GM23338 (cell line): ENCODE results near the gene LRRC4. TPM values are rescaled to one million over a fixed set of nuclear protein-coding genes. Genes with fewer than 3 reads are reported as not detected.

Experiments
- ATAC-seq: fragments of 200-7000 bp; cut with Tn5 transposase; 3 replicates; pipeline ENCODE4 v1.9.1; 2020
- DNase-seq: peaks from one replicate; pipeline ENCODE4 v3.0.0-alpha.2; 2015; ENCODE audit warnings: low spot score
- H2AFZ ChIP-seq: fragments of 200-600 bp; sonication (generic); 2 replicates; pipeline ENCODE4 v1.8.0; 2016; ENCODE audit warnings: antibody characterized with exemption, mild to moderate bottlenecking, moderate library complexity
- H3F3A ChIP-seq: fragments of 200-600 bp; sonication (generic); replicated peaks from 2 replicates; pipeline ENCODE4 v1.8.0; 2017; ENCODE audit warnings: antibody characterized with exemption, mixed run types, low read depth
- H3K27ac ChIP-seq: fragments of 200-600 bp; sonication (generic); 2 replicates; pipeline ENCODE4 v1.6.1; 2016; ENCODE audit warnings: low read depth
- H3K27me3 ChIP-seq: fragments of 200-600 bp; sonication (generic); 2 replicates; pipeline ENCODE4 v1.8.0; 2016; ENCODE audit warnings: mild to moderate bottlenecking, mixed run types, moderate library complexity; ENCODE audit not compliant: insufficient read depth
- H3K36me3 ChIP-seq: fragments of 200-600 bp; sonication (generic); 2 replicates; pipeline ENCODE4 v1.8.0; 2016; ENCODE audit warnings: mild to moderate bottlenecking; ENCODE audit not compliant: insufficient read depth
- H3K4me1 ChIP-seq: fragments of 200-600 bp; sonication (generic); 2 replicates; pipeline ENCODE4 v1.8.0; 2016; ENCODE audit warnings: mild to moderate bottlenecking, moderate library complexity; ENCODE audit not compliant: insufficient read depth
- H3K4me2 ChIP-seq: fragments of 200-600 bp; sonication (generic); 2 replicates; pipeline ENCODE4 v1.7.1; 2017; ENCODE audit warnings: mixed run types
- H3K4me3 ChIP-seq: fragments of 200-600 bp; sonication (generic); 2 replicates; pipeline ENCODE4 v1.6.1; 2016; ENCODE audit warnings: mixed run types
- H3K79me2 ChIP-seq: fragments of 200-600 bp; sonication (generic); replicated peaks from 2 replicates; pipeline ENCODE4 v1.8.0; 2017; ENCODE audit warnings: mild to moderate bottlenecking; ENCODE audit not compliant: insufficient read depth
- H3K9me2 ChIP-seq: fragments of 200-600 bp; sonication (generic); 2 replicates; pipeline ENCODE4 v1.8.0; 2017; ENCODE audit not compliant: insufficient read depth
- H4K20me1 ChIP-seq: fragments of 200-600 bp; sonication (generic); replicated peaks from 2 replicates; pipeline ENCODE4 v1.8.0; 2017; ENCODE audit warnings: mild to moderate bottlenecking; ENCODE audit not compliant: insufficient read depth
- H3K27ac Mint-ChIP-seq: 2 replicates; pipeline ENCODE4 v1.8.0; 2020; ENCODE audit warnings: inconsistent platforms, mild to moderate bottlenecking, moderate library complexity, mixed read lengths
- H3K27me3 Mint-ChIP-seq: 3 replicates; pipeline ENCODE4 v1.8.0; 2022; ENCODE audit warnings: low read depth, mild to moderate bottlenecking, moderate library complexity, mixed read lengths, inconsistent platforms; ENCODE audit not compliant: insufficient read depth, poor library complexity
- H3K36me3 Mint-ChIP-seq: 3 replicates; pipeline ENCODE4 v1.8.0; 2021; ENCODE audit warnings: low read depth, mild to moderate bottlenecking, inconsistent platforms, moderate library complexity, mixed read lengths
- H3K4me1 Mint-ChIP-seq: 3 replicates; pipeline ENCODE4 v1.8.0; 2020; ENCODE audit warnings: mild to moderate bottlenecking, inconsistent platforms, mixed read lengths
- H3K4me3 Mint-ChIP-seq: 3 replicates; pipeline ENCODE4 v1.8.0; 2021; ENCODE audit warnings: moderate library complexity, mild to moderate bottlenecking, inconsistent platforms, mixed read lengths
- H3K9me3 Mint-ChIP-seq: 3 replicates; pipeline ENCODE4 v1.8.0; 2020; ENCODE audit warnings: moderate library complexity, mild to moderate bottlenecking, inconsistent platforms, mixed read lengths
- CREB1 ChIP-seq: fragments of 250-450 bp; sonication (Bioruptor Pico); IDR thresholded peaks from 2 replicates; pipeline ENCODE4 v1.5.0; 2020; ENCODE audit warnings: low read depth, mild to moderate bottlenecking, moderate library complexity
- EZH2phosphoT487 ChIP-seq: fragments of 200-600 bp; sonication (generic); IDR thresholded peaks from one replicate; pipeline ENCODE4 v1.8.1; 2018; ENCODE audit warnings: antibody characterized with exemption; ENCODE audit not compliant: unreplicated experiment
- JUNB ChIP-seq: IDR thresholded peaks from one replicate; pipeline ENCODE4 v1.6.1; 2016; ENCODE audit warnings: antibody characterized with exemption; ENCODE audit not compliant: unreplicated experiment
- REST ChIP-seq: IDR thresholded peaks from one replicate; pipeline ENCODE4 v1.6.1; 2018; ENCODE audit warnings: antibody characterized with exemption; ENCODE audit not compliant: unreplicated experiment
- polyA plus RNA-seq: library from polyadenylated mRNA; unstranded; fragments of >200 nt; fragmentation: Nextera tagmentation; extraction: Ambion mirVana; gene quantifications from 2 replicates; pipeline ENCODE4 v1.2.1, GENCODE V29; 2016
- total RNA-seq: library from RNA; depleted of rRNA; stranded (reverse); fragments of >200 nt; shearing (Covaris generic); gene quantifications from 2 replicates; pipeline ENCODE4 v1.2.3, GENCODE V29; 2014
- TF ChIP-seq, protein P1 (sequence below): fragments of 250-450 bp; sonication (Bioruptor Pico); IDR thresholded peaks from 2 replicates; pipeline ENCODE4 v1.5.0; 2020; ENCODE audit warnings: mild to moderate bottlenecking, moderate library complexity

Gene LRRC4
- total and polyA plus RNA-seq, 2 experiments from 2014 or later = 1.9 to 5.2 TPM

DNA sequence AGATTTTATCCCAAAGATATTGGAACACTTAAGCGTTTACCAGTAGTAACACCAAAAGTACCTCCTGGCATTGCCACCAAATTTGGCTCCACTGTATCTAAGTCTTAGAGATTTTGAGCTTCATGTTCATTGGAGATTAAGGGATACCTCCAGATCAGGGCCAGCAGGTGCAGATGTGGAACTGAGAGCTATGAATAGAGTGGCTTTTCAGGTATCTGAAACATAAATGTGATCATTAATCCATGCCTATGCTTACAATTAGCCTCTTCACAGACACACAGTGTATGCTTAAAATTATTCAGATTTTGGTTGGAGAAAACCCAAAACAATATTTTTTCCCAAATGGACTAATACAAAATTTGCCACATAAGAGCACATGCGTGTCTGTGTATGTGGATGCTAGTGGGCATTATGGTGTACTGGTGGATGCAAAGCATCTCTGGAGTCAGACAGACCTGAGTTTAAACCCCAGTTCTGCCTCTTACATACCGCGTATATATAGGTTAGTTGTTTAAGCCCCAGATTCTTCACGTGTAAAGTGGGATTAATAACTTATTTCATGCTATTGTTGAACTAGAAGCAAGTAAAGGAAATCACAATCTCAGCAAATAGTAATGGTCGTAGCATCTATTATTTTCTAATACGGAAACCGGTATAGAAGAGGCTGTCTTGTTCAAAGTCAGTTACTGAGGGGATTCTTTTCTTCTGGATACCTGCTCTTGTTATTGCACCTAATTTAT is 6.8 kb upstream of the LRRC4 start:
- no peak for ATAC-seq
- DNase-seq = no peak
- Mint-ChIP-seq H3K27me3 (peaks cover 11% of the 10 kb centered on the region), H3K4me3 (no peak overlapping the region), H3K36me3 (no peaks in the 10 kb centered on the region), H3K9me3 (no peaks in the 10 kb centered on the region), H3K4me1 (peaks cover 25% of the 10 kb centered on the region), H3K27ac (no peak overlapping the region)
- Histone ChIP-seq H4K20me1 (peaks cover 31% of the 10 kb centered on the region), H2AFZ (no peak overlapping the region), H3K9me2 (no peaks in the 10 kb centered on the region), H3K4me1 (peaks cover 6% of the 10 kb centered on the region), H3K79me2 (peaks cover 8% of the 10 kb centered on the region; the same call in 1 of the 2 replicates), H3K4me3 (no peak overlapping the region), H3F3A (no peaks in the 10 kb centered on the region), H3K27ac (no peak overlapping the region), H3K27me3 (peaks cover 11% of the 10 kb centered on the region), H3K36me3 (no peaks in the 10 kb centered on the region), H3K4me2 (no peak overlapping the region)
- TF ChIP-seq JUNB = no peak
- TF ChIP-seq, protein P1, sequence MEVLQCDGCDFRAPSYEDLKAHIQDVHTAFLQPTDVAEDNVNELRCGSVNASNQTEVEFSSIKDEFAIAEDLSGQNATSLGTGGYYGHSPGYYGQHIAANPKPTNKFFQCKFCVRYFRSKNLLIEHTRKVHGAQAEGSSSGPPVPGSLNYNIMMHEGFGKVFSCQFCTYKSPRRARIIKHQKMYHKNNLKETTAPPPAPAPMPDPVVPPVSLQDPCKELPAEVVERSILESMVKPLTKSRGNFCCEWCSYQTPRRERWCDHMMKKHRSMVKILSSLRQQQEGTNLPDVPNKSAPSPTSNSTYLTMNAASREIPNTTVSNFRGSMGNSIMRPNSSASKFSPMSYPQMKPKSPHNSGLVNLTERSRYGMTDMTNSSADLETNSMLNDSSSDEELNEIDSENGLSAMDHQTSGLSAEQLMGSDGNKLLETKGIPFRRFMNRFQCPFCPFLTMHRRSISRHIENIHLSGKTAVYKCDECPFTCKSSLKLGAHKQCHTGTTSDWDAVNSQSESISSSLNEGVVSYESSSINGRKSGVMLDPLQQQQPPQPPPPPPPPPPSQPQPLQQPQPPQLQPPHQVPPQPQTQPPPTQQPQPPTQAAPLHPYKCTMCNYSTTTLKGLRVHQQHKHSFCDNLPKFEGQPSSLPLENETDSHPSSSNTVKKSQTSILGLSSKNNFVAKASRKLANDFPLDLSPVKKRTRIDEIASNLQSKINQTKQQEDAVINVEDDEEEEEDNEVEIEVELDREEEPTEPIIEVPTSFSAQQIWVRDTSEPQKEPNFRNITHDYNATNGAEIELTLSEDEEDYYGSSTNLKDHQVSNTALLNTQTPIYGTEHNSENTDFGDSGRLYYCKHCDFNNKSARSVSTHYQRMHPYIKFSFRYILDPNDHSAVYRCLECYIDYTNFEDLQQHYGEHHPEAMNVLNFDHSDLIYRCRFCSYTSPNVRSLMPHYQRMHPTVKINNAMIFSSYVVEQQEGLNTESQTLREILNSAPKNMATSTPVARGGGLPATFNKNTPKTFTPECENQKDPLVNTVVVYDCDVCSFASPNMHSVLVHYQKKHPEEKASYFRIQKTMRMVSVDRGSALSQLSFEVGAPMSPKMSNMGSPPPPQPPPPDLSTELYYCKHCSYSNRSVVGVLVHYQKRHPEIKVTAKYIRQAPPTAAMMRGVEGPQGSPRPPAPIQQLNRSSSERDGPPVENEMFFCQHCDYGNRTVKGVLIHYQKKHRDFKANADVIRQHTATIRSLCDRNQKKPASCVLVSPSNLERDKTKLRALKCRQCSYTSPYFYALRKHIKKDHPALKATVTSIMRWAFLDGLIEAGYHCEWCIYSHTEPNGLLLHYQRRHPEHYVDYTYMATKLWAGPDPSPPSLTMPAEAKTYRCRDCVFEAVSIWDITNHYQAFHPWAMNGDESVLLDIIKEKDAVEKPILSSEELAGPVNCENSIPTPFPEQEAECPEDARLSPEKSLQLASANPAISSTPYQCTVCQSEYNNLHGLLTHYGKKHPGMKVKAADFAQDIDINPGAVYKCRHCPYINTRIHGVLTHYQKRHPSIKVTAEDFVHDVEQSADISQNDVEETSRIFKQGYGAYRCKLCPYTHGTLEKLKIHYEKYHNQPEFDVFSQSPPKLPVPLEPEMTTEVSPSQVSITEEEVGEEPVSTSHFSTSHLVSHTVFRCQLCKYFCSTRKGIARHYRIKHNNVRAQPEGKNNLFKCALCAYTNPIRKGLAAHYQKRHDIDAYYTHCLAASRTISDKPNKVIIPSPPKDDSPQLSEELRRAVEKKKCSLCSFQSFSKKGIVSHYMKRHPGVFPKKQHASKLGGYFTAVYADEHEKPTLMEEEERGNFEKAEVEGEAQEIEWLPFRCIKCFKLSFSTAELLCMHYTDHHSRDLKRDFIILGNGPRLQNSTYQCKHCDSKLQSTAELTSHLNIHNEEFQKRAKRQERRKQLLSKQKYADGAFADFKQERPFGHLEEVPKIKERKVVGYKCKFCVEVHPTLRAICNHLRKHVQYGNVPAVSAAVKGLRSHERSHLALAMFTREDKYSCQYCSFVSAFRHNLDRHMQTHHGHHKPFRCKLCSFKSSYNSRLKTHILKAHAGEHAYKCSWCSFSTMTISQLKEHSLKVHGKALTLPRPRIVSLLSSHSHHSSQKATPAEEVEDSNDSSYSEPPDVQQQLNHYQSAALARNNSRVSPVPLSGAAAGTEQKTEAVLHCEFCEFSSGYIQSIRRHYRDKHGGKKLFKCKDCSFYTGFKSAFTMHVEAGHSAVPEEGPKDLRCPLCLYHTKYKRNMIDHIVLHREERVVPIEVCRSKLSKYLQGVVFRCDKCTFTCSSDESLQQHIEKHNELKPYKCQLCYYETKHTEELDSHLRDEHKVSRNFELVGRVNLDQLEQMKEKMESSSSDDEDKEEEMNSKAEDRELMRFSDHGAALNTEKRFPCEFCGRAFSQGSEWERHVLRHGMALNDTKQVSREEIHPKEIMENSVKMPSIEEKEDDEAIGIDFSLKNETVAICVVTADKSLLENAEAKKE (CRISPR knock-in tag) = no peak
- no peak for TF ChIP-seq CREB1 (CRISPR knock-in tag)
- TF ChIP-seq REST = no peak
- no peak for TF ChIP-seq EZH2phosphoT487
